Activated CD4-positive, alpha-beta memory T cell treated with anti-CD3 and anti-CD28 coated beads for 36 hours (primary cell): ENCODE measurements around the gene STAT1. TPM values are rescaled to one million over a fixed set of nuclear protein-coding genes. Genes with fewer than 3 reads are reported as not detected.
A peak's percentile ranks its signal among the peaks of the same experiment; 100 is the strongest.

ENCODE experiments used
- CTCF ChIA-PET: fragments of 350-600 bp; sonication (Branson Sonifier 250); formaldehyde crosslinking; loops from one replicate; lab custom pipeline; 2021; ENCODE audit warnings: antibody characterized with exemption, inconsistent platforms; lab: Charles Lee
- POLR2A ChIA-PET: fragments of 350-600 bp; sonication (Branson Sonifier 250); formaldehyde crosslinking; loops from one replicate; lab custom pipeline; 2021; ENCODE audit warnings: antibody characterized with exemption; lab: Charles Lee
- DNase-seq: peaks from one replicate; pipeline ENCODE4 v3.0.0-alpha.2; 2020
- H3K27ac Mint-ChIP-seq: one replicate; pipeline ENCODE4 v1.8.0; 2021; ENCODE audit warnings: mixed read lengths
- H3K27me3 Mint-ChIP-seq: one replicate; pipeline ENCODE4 v1.8.0; 2021; ENCODE audit warnings: mixed read lengths
- H3K36me3 Mint-ChIP-seq: one replicate; pipeline ENCODE4 v1.8.0; 2021; ENCODE audit warnings: mixed read lengths
- H3K4me1 Mint-ChIP-seq: one replicate; pipeline ENCODE4 v1.8.0; 2021; ENCODE audit warnings: low read depth, mixed read lengths
- H3K4me3 Mint-ChIP-seq: one replicate; pipeline ENCODE4 v1.8.0; 2021; ENCODE audit warnings: mild to moderate bottlenecking, mixed read lengths
- H3K9me3 Mint-ChIP-seq: one replicate; pipeline ENCODE4 v1.8.0; 2021; ENCODE audit warnings: mixed read lengths
- intact Hi-C: fragments of 100-400 bp; cut with micrococcal nuclease; formaldehyde crosslinking; loops from one replicate; pipeline ENCODE4 v1.15.1; 2023
- total RNA-seq, 2 experiments: library from RNA; stranded (reverse); gene quantifications; one replicate each; pipeline ENCODE4 v1.2.3, GENCODE V29; 2021

STAT1 gene
- total RNA-seq, 2 experiments from 2014 or later = 309 to 314 TPM

- Mint-ChIP-seq H3K27me3 (no peaks in the 10 kb centered on the region), H3K36me3 (peaks cover 7% of the 10 kb centered on the region), H3K27ac (no peak overlapping the region), H3K9me3 (no peaks in the 10 kb centered on the region), H3K4me3 (no peak overlapping the region), H3K4me1 (peaks cover 8% of the 10 kb centered on the region)
- ChIA-PET CTCF (interaction anchor here (0.6 to 10.9 kb wide), 10 partner anchors 9 to 416 kb away, joined by 3 to 412 read pairs (median 10); partner anchors contain the start of gene STAT4), POLR2A (interaction anchor here (1.0 to 1.3 kb wide), 2 partner anchors 9 to 64 kb away, joined by 3 read pairs; no protein-coding TSS in a partner anchor)
- intact Hi-C loops = loop anchor here (10.0 kb wide), 1 partner anchor 325 kb away; no protein-coding TSS in a partner anchor
- DNase-seq = no peak
Observed at GRCh38 chr2:191049728-191050639, 36.0 kb upstream of the STAT1 start.

- H3K27ac Mint-ChIP-seq = no peak overlapping the region
Observed at GRCh38 chr2:191048073-191048472, 34.1 kb upstream of the STAT1 start.

GRCh38 chr2:191045141-191045540 is 31.2 kb upstream of the STAT1 start:
- H3K36me3 Mint-ChIP-seq = peaks cover 13% of the 10 kb centered on the region
- H3K9me3 Mint-ChIP-seq = no peaks in the 10 kb centered on the region
- intact Hi-C loops = no loop called here
- H3K4me3 Mint-ChIP-seq = no peak overlapping the region
- POLR2A ChIA-PET = interaction anchor here (1.4 kb wide), 1 partner anchor 106 kb away, joined by 4 read pairs; the partner anchor contains the start of gene STAT4
- no peak overlapping the region for H3K27ac Mint-ChIP-seq
- H3K27me3 Mint-ChIP-seq = no peaks in the 10 kb centered on the region
- peaks cover 15% of the 10 kb centered on the region for H3K4me1 Mint-ChIP-seq
- CTCF ChIA-PET = interaction anchor here (1.3 kb wide), 1 partner anchor 110 kb away, joined by 6 read pairs; no protein-coding TSS in a partner anchor
- no peak for DNase-seq

More at GRCh38 chr2:191048073-191048472, 34.1 kb upstream of the STAT1 start:
- H3K4me1 Mint-ChIP-seq = peaks cover 5% of the 10 kb centered on the region
- CTCF ChIA-PET = interaction anchor here (10.9 kb wide), 1 partner anchor 107 kb away, joined by 412 read pairs; no protein-coding TSS in a partner anchor
- H3K27me3 Mint-ChIP-seq = no peaks in the 10 kb centered on the region
- intact Hi-C loops = no loop called here
- DNase-seq = no peak
- POLR2A ChIA-PET = no interaction called here
- H3K9me3 Mint-ChIP-seq = no peaks in the 10 kb centered on the region
- H3K4me3 Mint-ChIP-seq = no peak overlapping the region
- H3K36me3 Mint-ChIP-seq = peaks cover 13% of the 10 kb centered on the region

GRCh38 chr2:191043438-191043837 is 29.5 kb upstream of the STAT1 start:
- Mint-ChIP-seq H3K27ac (no peak overlapping the region), H3K9me3 (no peaks in the 10 kb centered on the region), H3K4me3 (no peak overlapping the region), H3K36me3 (peaks cover 28% of the 10 kb centered on the region), H3K27me3 (no peaks in the 10 kb centered on the region), H3K4me1 (peaks cover 31% of the 10 kb centered on the region)
- CTCF ChIA-PET = interaction anchor here (0.6 kb wide), 1 partner anchor 924 kb away, joined by 4 read pairs; no protein-coding TSS in a partner anchor
- DNase-seq = no peak
- intact Hi-C loops = no loop called here
- POLR2A ChIA-PET = no interaction called here

- intact Hi-C loops = no loop called here
- peaks cover 35% of the 10 kb centered on the region for H3K36me3 Mint-ChIP-seq
- H3K9me3 Mint-ChIP-seq = no peaks in the 10 kb centered on the region
- peaks cover 45% of the 10 kb centered on the region for H3K4me1 Mint-ChIP-seq
- no peak for DNase-seq
- no peaks in the 10 kb centered on the region for H3K27me3 Mint-ChIP-seq
- ChIA-PET CTCF (interaction anchor here (0.9 to 5.3 kb wide), 5 partner anchors 10 to 480 kb away, joined by 3 to 35 read pairs (median 4); no protein-coding TSS in a partner anchor), POLR2A (no interaction called here)
- no peak overlapping the region for H3K27ac Mint-ChIP-seq
- H3K4me3 Mint-ChIP-seq = no peak overlapping the region
Observed at GRCh38 chr2:191041418-191042161, 27.6 kb upstream of the STAT1 start.

DNA sequence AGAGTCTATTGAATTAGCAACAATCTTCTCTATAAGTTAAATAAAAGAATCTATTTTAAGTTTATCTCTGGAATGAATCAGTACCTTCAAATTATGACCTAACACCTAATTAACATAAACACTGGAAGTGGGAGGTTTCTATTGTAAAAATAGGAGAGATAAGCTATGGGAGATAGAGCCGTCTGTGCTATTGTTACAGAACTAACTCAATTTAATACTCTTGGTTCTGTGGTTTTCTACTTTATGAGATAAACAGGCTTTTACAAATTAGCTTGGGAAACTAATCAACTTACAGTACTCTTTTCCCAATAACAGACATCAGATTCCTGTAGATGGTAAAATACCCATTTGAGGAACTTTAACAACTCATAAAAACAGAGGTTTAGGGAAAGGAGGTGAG is 25.6 kb upstream of the STAT1 start:
- H3K36me3 Mint-ChIP-seq = peaks cover 34% of the 10 kb centered on the region
- POLR2A ChIA-PET = no interaction called here

GRCh38 chr2:191038741-191039140 is 24.8 kb upstream of the STAT1 start:
- peak overlapping the region; percentile 68 for H3K27ac Mint-ChIP-seq
- intact Hi-C loops = loop anchor here (1.0 kb wide), 2 partner anchors 8 to 17 kb away; no protein-coding TSS in a partner anchor
- CTCF ChIA-PET = interaction anchor here (0.7 to 5.3 kb wide), 6 partner anchors 9 to 462 kb away, joined by 3 to 35 read pairs (median 6); no protein-coding TSS in a partner anchor

More for the DNA sequence above, 25.6 kb upstream of the STAT1 start:
- no peak overlapping the region for H3K4me3 Mint-ChIP-seq
- H3K9me3 Mint-ChIP-seq = no peaks in the 10 kb centered on the region
- no peak for DNase-seq
- H3K27ac Mint-ChIP-seq = no peak overlapping the region
- H3K27me3 Mint-ChIP-seq = no peaks in the 10 kb centered on the region
- CTCF ChIA-PET = interaction anchor here (1.4 to 5.3 kb wide), 3 partner anchors 12 to 116 kb away, joined by 5 to 35 read pairs (median 18); no protein-coding TSS in a partner anchor
- H3K4me1 Mint-ChIP-seq = peaks cover 51% of the 10 kb centered on the region
- intact Hi-C loops = no loop called here

DNA sequence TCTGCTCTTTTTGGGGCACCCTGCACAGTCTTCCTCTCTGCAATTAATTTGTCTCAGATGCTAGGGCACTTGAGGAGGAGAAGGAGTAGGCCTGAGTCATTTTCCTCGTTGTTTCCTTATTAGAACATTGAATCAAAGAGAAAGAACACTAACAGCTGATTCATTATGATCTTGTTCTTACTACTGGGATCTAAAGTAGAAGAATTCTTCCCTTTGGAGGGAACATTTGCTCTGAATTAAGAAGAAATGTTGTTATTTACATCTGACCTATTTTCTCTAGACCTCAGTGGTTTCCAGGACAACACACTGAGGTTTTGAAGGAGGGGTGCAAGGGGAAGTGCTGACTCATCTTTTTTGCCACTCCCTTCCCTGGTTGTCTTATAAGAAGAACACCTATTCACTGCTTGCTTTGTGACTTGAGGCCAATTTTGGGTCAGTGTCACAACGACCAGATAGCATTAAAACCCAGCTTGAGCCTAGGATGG is 24.3 kb upstream of the STAT1 start:
- Mint-ChIP-seq H3K4me3 (no peak overlapping the region), H3K27me3 (no peaks in the 10 kb centered on the region), H3K9me3 (no peaks in the 10 kb centered on the region), H3K27ac (peak overlapping the region; percentile 68), H3K36me3 (peaks cover 28% of the 10 kb centered on the region), H3K4me1 (peaks cover 48% of the 10 kb centered on the region)
- DNase-seq = peak; percentile 63
- ChIA-PET POLR2A (interaction anchor here (0.6 to 2.4 kb wide), 4 partner anchors 15 to 112 kb away, joined by 3 to 7 read pairs (median 4); partner anchors contain the start of gene STAT4), CTCF (interaction anchor here (0.7 to 5.3 kb wide), 5 partner anchors 9 to 462 kb away, joined by 3 to 35 read pairs (median 8); no protein-coding TSS in a partner anchor)
- intact Hi-C loops = loop anchor here (1.0 kb wide), 2 partner anchors 8 to 17 kb away; no protein-coding TSS in a partner anchor

More at GRCh38 chr2:191038741-191039140, 24.8 kb upstream of the STAT1 start:
- DNase-seq = no peak
- peaks cover 28% of the 10 kb centered on the region for H3K36me3 Mint-ChIP-seq
- POLR2A ChIA-PET = interaction anchor here (0.6 to 2.4 kb wide), 4 partner anchors 16 to 112 kb away, joined by 3 to 7 read pairs (median 4); partner anchors contain the start of gene STAT4
- no peaks in the 10 kb centered on the region for H3K9me3 Mint-ChIP-seq
- H3K27me3 Mint-ChIP-seq = no peaks in the 10 kb centered on the region
- H3K4me1 Mint-ChIP-seq = peaks cover 51% of the 10 kb centered on the region
- H3K4me3 Mint-ChIP-seq = no peak overlapping the region

DNA sequence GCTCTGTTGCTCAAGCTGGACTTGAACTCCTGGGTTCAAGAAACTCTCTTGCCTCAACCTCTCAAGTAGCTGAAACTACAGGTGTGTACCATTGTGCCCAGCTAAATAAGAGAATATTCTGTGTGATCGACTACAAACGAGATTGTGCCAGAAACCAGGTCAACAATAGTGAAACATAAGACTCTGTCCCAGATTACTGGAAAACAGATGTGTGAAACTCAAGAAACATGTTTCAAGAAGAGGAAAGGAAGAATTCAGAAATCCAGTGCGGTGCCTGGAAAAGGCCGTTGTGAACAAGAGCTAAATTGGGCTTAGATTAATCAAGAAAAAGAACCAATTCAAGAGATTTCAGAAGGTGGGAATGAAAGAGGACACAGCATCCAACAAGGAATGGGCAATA is 23.4 kb upstream of the STAT1 start:
- CTCF ChIA-PET = interaction anchor here (2.0 to 5.3 kb wide), 3 partner anchors 8 to 118 kb away, joined by 8 to 35 read pairs (median 18); no protein-coding TSS in a partner anchor
- H3K36me3 Mint-ChIP-seq = peaks cover 33% of the 10 kb centered on the region

DNA sequence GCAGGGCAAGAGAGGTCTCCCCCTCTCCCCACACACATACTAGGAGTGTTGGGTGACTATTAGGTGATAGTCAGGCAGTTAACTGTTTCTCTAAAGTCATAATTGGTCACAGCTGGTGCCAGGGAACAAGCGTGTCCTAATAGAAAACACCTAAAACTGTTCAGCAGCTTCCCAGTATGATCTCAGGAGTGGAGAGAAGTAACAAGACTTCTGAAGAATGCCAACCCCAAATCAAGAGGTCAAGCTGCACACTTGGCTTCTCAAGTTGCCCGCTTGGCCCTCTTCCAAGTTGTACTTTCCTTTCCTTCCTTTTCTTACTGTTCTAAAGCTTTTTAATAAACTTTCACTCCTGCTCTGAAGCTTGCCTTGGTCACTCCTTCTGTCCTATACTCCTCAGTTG is 22.4 kb upstream of the STAT1 start:
- ChIA-PET CTCF (interaction anchor here (0.7 to 2.5 kb wide), 4 partner anchors 13 to 27 kb away, joined by 3 to 12 read pairs (median 4); no protein-coding TSS in a partner anchor), POLR2A (interaction anchor here (1.4 kb wide), 1 partner anchor 21 kb away, joined by 4 read pairs; no protein-coding TSS in a partner anchor)
- no peak for DNase-seq
- intact Hi-C loops = no loop called here
- H3K36me3 Mint-ChIP-seq = peaks cover 33% of the 10 kb centered on the region
- no peaks in the 10 kb centered on the region for H3K9me3 Mint-ChIP-seq
- H3K4me1 Mint-ChIP-seq = peaks cover 38% of the 10 kb centered on the region
- no peak overlapping the region for H3K4me3 Mint-ChIP-seq
- no peak overlapping the region for H3K27ac Mint-ChIP-seq
- H3K27me3 Mint-ChIP-seq = no peaks in the 10 kb centered on the region

More for the DNA sequence above, 23.4 kb upstream of the STAT1 start:
- H3K4me3 Mint-ChIP-seq = no peak overlapping the region
- H3K27ac Mint-ChIP-seq = peak overlapping the region; percentile 40
- intact Hi-C loops = no loop called here
- no peaks in the 10 kb centered on the region for H3K27me3 Mint-ChIP-seq
- peaks cover 45% of the 10 kb centered on the region for H3K4me1 Mint-ChIP-seq
- DNase-seq = no peak
- POLR2A ChIA-PET = interaction anchor here (0.7 to 2.4 kb wide), 3 partner anchors 14 to 588 kb away, joined by 3 to 7 read pairs (median 4); no protein-coding TSS in a partner anchor
- H3K9me3 Mint-ChIP-seq = no peaks in the 10 kb centered on the region
